OCI-LY7 (cell line): ENCODE results near the gene FBLN2. TPM values are rescaled to one million over a fixed set of nuclear protein-coding genes. Genes with fewer than 3 reads are reported as not detected.

Source experiments
- BruUV-seq: library from RNA; stranded (reverse); fragments of 400-500 nt; replicated peaks from 2 replicates; lab custom pipeline; 2021; lab: Mats Ljungman, UMichigan
- CTCF ChIA-PET: fragments of 300-600 bp; sonication (Branson Sonifier 250); formaldehyde crosslinking; loops from one replicate; lab custom pipeline; 2022; ENCODE audit warnings: antibody characterized with exemption; ENCODE audit not compliant: unreplicated experiment; lab: Charles Lee
- POLR2A ChIA-PET: fragments of 300-600 bp; sonication (Branson Sonifier 250); formaldehyde crosslinking; loops from one replicate; lab custom pipeline; 2022; ENCODE audit warnings: antibody characterized with exemption; lab: Charles Lee
- DNase-seq: peaks from one replicate; pipeline ENCODE4 v3.0.0-alpha.2; 2015; ENCODE audit warnings: low spot score
- H2AFZ ChIP-seq: fragments of 200-600 bp; sonication (generic), shearing (Covaris generic); 2 replicates; pipeline ENCODE4 v1.6.1; 2014; ENCODE audit warnings: mild to moderate bottlenecking, antibody characterized with exemption, low read length, moderate library complexity
- H3K27ac ChIP-seq: fragments of 200-600 bp; sonication (generic); 2 replicates; pipeline ENCODE4 v1.5.1; 2014; ENCODE audit warnings: mixed run types, low read depth, mild to moderate bottlenecking, moderate library complexity, low read length, inconsistent platforms; ENCODE audit not compliant: poor library complexity, severe bottlenecking
- H3K36me3 ChIP-seq: fragments of 200-600 bp; sonication (generic); 2 replicates; pipeline ENCODE4 v1.6.1; 2014; ENCODE audit warnings: mild to moderate bottlenecking, antibody characterized with exemption, low read length, moderate library complexity, mixed read lengths; ENCODE audit not compliant: insufficient read depth
- H3K4me1 ChIP-seq: fragments of 200-600 bp; sonication (generic); 2 replicates; pipeline ENCODE4 v1.5.1; 2014; ENCODE audit warnings: mild to moderate bottlenecking, low read length; ENCODE audit not compliant: insufficient read depth, poor library complexity, severe bottlenecking
- H3K4me2 ChIP-seq: fragments of 200-600 bp; sonication (generic); 2 replicates; pipeline ENCODE4 v1.6.1; 2014; ENCODE audit warnings: mild to moderate bottlenecking, low read length
- H3K4me3 ChIP-seq: fragments of 200-600 bp; sonication (generic); 2 replicates; pipeline ENCODE4 v1.5.1; 2014; ENCODE audit warnings: mild to moderate bottlenecking, low read depth, low read length; ENCODE audit not compliant: poor library complexity, severe bottlenecking
- H3K79me2 ChIP-seq: fragments of 200-600 bp; sonication (generic); 2 replicates; pipeline ENCODE4 v1.6.1; 2016; ENCODE audit warnings: low read depth, mild to moderate bottlenecking, low read length, moderate library complexity, mixed read lengths; ENCODE audit not compliant: insufficient read depth
- H3K9me2 ChIP-seq: fragments of 200-600 bp; sonication (generic); 2 replicates; pipeline ENCODE4 v1.6.1; 2016; ENCODE audit warnings: mild to moderate bottlenecking, low read length, mixed read lengths; ENCODE audit not compliant: insufficient read depth
- H3K9me3 ChIP-seq: fragments of 200-600 bp; sonication (generic); 2 replicates; pipeline ENCODE4 v1.6.1; 2014; ENCODE audit warnings: mild to moderate bottlenecking, mixed run types, low read length, mixed read lengths
- H4K20me1 ChIP-seq: fragments of 200-600 bp; sonication (generic); 2 replicates; pipeline ENCODE4 v1.6.1; 2014; ENCODE audit warnings: mild to moderate bottlenecking, antibody characterized with exemption, low read length, moderate library complexity, mixed read lengths; ENCODE audit not compliant: insufficient read depth
- EZH2phosphoT487 ChIP-seq: fragments of 200-600 bp; sonication (generic); IDR thresholded peaks from 2 replicates; pipeline ENCODE4 v1.6.1; 2018; ENCODE audit warnings: low read depth, borderline replicate concordance, mild to moderate bottlenecking, mixed run types, antibody characterized with exemption, low read length, moderate library complexity, mixed read lengths
- intact Hi-C: fragments of 100-400 bp; cut with micrococcal nuclease; formaldehyde crosslinking; loops from one replicate; pipeline ENCODE4 v1.10.0; 2022; ENCODE audit not compliant: unreplicated experiment
- total RNA-seq, 2 experiments: library from RNA; depleted of rRNA in 1 of 2; stranded (reverse); fragments of >200 nt in 1 of 2; shearing (Covaris generic) in 1 of 2; gene quantifications; 2 replicates each; pipeline ENCODE4 v1.2.3, GENCODE V29; 2014 to 2022
- TF ChIP-seq, protein P1 (sequence below): fragments of 200-600 bp; sonication (generic); conservative IDR thresholded peaks from 2 replicates; pipeline ENCODE4 v1.5.1; 2014; ENCODE audit warnings: mild to moderate bottlenecking, antibody characterized with exemption, low read length, moderate library complexity, mixed read lengths

Gene FBLN2
- total RNA-seq, 2 experiments from 2014 or later: not detected

DNA sequence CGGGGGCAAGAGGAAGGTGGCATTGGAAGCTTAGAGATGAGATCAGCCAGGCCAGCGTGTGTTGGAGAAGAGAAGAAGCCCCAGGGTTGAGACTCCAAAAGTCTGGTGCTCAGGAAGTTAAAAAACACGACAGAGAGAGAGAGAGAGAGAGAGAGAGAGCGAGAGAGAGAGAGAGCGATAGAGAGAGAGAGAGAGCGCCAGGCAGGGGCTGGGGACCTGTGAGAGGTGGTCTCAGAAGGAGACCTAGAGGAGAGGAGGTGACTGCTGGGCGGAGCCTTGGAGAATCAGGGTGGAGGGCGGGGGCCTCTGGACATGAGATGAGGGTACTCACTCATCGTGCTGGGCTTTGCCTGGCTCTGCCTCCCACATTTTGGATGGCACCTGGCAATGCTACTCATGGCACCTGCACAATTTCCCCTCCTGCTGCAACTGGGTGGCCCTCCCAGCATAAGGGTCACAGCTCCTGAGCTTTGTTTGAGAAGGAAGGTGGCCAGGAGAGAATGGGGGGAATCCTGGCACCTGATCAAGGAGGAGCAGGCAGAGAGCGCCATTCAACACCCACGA, 51.0 kb downstream of the FBLN2 start:
- DNase-seq: no peak
- intact Hi-C loops: no loop called here

DNA sequence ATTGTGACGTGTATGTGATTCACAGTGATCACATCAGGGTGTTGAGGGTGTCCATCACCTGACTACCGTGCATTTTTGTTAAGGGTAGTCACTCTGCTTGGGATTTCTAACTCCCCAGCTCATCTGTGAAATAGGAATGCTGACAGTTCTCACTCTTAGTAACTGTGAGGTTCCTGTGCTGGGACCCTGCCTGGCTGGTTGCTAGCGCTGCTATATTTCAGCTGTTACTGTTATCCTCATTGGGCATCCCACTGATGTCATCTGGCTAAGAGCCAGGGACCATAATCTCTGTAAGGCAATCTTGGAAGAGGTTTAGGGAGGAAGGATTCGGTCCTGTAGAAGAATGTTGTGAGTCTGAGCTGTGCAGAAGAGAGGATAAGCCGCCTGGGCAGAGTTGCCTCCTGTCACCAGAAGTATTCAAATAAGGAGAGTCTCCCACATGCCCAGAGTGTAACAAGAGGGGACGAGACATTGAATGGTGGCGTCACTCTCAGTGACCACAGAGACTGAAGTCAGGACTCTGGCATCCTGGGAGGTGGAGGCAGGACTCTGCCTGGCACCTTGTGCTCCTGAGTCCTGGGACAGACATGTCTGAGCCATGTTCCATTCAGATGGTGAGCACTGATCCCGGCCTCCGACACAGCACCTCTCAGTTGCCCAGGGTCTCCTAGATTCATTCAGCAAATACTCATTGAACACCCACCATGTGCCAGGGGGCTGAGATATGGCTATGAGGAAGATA, 52.2 kb downstream of the FBLN2 start:
- Histone ChIP-seq H4K20me1 (no peaks in the 10 kb centered on the region), H3K4me3 (no peak overlapping the region), H3K4me1 (no peaks in the 10 kb centered on the region), H3K36me3 (no peaks in the 10 kb centered on the region), H3K9me3 (no peaks in the 10 kb centered on the region), H3K79me2 (no peaks in the 10 kb centered on the region), H3K4me2 (no peak overlapping the region), H3K9me2 (no peaks in the 10 kb centered on the region), H2AFZ (no peak overlapping the region), H3K27ac (no peak overlapping the region)
- ChIA-PET CTCF (no interaction called here), POLR2A (interaction anchor here (0.7 kb wide), 1 partner anchor 1417 kb away, joined by 3 read pairs; no protein-coding TSS in a partner anchor)
- TF ChIP-seq, protein P1, sequence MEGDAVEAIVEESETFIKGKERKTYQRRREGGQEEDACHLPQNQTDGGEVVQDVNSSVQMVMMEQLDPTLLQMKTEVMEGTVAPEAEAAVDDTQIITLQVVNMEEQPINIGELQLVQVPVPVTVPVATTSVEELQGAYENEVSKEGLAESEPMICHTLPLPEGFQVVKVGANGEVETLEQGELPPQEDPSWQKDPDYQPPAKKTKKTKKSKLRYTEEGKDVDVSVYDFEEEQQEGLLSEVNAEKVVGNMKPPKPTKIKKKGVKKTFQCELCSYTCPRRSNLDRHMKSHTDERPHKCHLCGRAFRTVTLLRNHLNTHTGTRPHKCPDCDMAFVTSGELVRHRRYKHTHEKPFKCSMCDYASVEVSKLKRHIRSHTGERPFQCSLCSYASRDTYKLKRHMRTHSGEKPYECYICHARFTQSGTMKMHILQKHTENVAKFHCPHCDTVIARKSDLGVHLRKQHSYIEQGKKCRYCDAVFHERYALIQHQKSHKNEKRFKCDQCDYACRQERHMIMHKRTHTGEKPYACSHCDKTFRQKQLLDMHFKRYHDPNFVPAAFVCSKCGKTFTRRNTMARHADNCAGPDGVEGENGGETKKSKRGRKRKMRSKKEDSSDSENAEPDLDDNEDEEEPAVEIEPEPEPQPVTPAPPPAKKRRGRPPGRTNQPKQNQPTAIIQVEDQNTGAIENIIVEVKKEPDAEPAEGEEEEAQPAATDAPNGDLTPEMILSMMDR: no peak
- no peak for TF ChIP-seq EZH2phosphoT487
- no TSS peak for BruUV-seq
- intact Hi-C loops: no loop called here
- no peak for DNase-seq

More for the DNA sequence above, 51.0 kb downstream of the FBLN2 start:
- Histone ChIP-seq H4K20me1 (no peaks in the 10 kb centered on the region), H2AFZ (no peak overlapping the region), H3K79me2 (no peaks in the 10 kb centered on the region), H3K9me3 (no peaks in the 10 kb centered on the region), H3K4me3 (no peak overlapping the region), H3K4me1 (no peaks in the 10 kb centered on the region), H3K27ac (no peak overlapping the region), H3K36me3 (no peaks in the 10 kb centered on the region), H3K9me2 (no peaks in the 10 kb centered on the region), H3K4me2 (no peak overlapping the region)
- TF ChIP-seq, protein P1: no peak
- no peak for TF ChIP-seq EZH2phosphoT487
- CTCF ChIA-PET: no interaction called here
- BruUV-seq: no TSS peak
- POLR2A ChIA-PET: no interaction called here

DNA sequence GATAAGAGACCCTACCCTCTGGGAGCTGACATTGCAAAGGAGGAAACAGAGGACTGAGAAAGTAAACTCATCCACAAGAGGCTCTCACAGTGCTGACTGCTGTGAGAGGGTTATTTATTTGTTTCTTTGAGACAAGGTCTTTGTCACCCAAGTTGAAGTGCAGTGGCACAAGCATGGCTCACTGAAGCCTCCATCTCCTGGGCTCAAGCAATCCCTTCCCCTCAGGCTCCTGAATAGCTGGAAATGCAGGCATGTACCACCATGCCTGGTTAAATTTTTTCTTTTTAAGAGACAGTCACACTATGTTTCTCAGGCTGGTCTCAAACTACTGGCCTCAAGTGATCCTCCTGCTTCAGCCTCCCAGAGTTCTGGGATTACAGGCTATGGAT, 52.8 kb downstream of the FBLN2 start:
- TF ChIP-seq EZH2phosphoT487: no peak
- TF ChIP-seq, protein P1: no peak
- Histone ChIP-seq H3K27ac (no peak overlapping the region), H3K79me2 (no peaks in the 10 kb centered on the region), H2AFZ (no peak overlapping the region), H3K9me2 (no peaks in the 10 kb centered on the region), H3K36me3 (no peaks in the 10 kb centered on the region), H3K4me2 (no peak overlapping the region), H3K4me3 (no peak overlapping the region), H3K4me1 (no peaks in the 10 kb centered on the region), H4K20me1 (no peaks in the 10 kb centered on the region), H3K9me3 (no peaks in the 10 kb centered on the region)
- no TSS peak for BruUV-seq
- no peak for DNase-seq
- ChIA-PET CTCF (no interaction called here), POLR2A (no interaction called here)
- intact Hi-C loops: no loop called here
